ENCODE data around the gene TIA1. TPM values are rescaled to one million over a fixed set of nuclear protein-coding genes. Genes with fewer than 3 reads are reported as not detected.
"Not testable (repeated sequence)": the region's sequence is repeated elsewhere in the genome, so short reads cannot be mapped to it uniquely, and the experiment has no call there.

Gene TIA1, protein sequence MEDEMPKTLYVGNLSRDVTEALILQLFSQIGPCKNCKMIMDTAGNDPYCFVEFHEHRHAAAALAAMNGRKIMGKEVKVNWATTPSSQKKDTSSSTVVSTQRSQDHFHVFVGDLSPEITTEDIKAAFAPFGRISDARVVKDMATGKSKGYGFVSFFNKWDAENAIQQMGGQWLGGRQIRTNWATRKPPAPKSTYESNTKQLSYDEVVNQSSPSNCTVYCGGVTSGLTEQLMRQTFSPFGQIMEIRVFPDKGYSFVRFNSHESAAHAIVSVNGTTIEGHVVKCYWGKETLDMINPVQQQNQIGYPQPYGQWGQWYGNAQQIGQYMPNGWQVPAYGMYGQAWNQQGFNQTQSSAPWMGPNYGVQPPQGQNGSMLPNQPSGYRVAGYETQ
- 100 to 1,000 TPM in 1 of 6 donors, 10 to 100 TPM in 5; 43.6 to 106 (median 74.1) TPM for polyA plus RNA-seq (ENCODE audit: low read depth in 6 of 6)

- H3K27ac Mint-ChIP-seq, result peak within 1 kb of the TSS; percentile 94 to 100 (median 98)
- H3K4me1 Mint-ChIP-seq, result peaks cover 19 to 43% (median 42%) of the 10 kb centered on the region in 3 donors
- ATAC-seq (ENCODE audit: low read depth in 2 of 2) (peak; percentile 94 to 95), DNase-seq (peak; percentile 96)
- H3K4me3 Mint-ChIP-seq, result peak within 1 kb of the TSS; percentile 86 to 100 (median 98)
- peaks cover 0 to 4% (median 0%) of the 10 kb centered on the region in 7 donors for H3K9me3 Mint-ChIP-seq
- no peaks in the 10 kb centered on the region for H3K27me3 Mint-ChIP-seq
- peaks cover 0 to 6% of the 10 kb centered on the region in 2 donors for H3K36me3 Mint-ChIP-seq
Observed at GRCh38 chr2:70248181-70248847, at the start of gene TIA1. Gene TIA1 (minus strand): TSS chr2:70248628. CDS start chr2:70248430, 198 bp downstream.

GRCh38 chr2:70297828-70298227, 49.4 kb upstream of the TIA1 start:
- DNase-seq; H3K27me3 Mint-ChIP-seq; ATAC-seq (ENCODE audit: low read depth in 2 of 2); H3K9me3 Mint-ChIP-seq: not testable (repeated sequence)
- Mint-ChIP-seq H3K27ac (peak overlapping the region in 1 of 6 donors; percentile 20), H3K4me1 (peaks cover 12 to 33% (median 13%) of the 10 kb centered on the region in 3 donors), H3K4me3 (peak overlapping the region in 2 of 8 donors; percentile 67 to 94), H3K36me3 (peaks cover 8 to 11% of the 10 kb centered on the region in 2 donors)

GRCh38 chr2:70283500-70284191, 35.2 kb upstream of the TIA1 start:
- Mint-ChIP-seq H3K4me1 (peaks cover 7 to 11% (median 7%) of the 10 kb centered on the region in 3 donors), H3K36me3 (peaks cover 12 to 33% of the 10 kb centered on the region in 2 donors), H3K9me3 (no peaks in the 10 kb centered on the region), H3K27me3 (no peaks in the 10 kb centered on the region), H3K4me3 (no peak overlapping the region), H3K27ac (no peak overlapping the region)
- ATAC-seq (ENCODE audit: low read depth in 2 of 2) (no peak), DNase-seq (no peak)

- H3K27ac Mint-ChIP-seq, result peak overlapping the region in 2 of 6 donors; percentile 17 to 40
- no peaks in the 10 kb centered on the region for H3K27me3 Mint-ChIP-seq
- peaks cover 7 to 11% (median 7%) of the 10 kb centered on the region in 3 donors for H3K4me1 Mint-ChIP-seq
- peaks cover 12 to 30% of the 10 kb centered on the region in 2 donors for H3K36me3 Mint-ChIP-seq
- ATAC-seq (ENCODE audit: low read depth in 2 of 2) (no peak), DNase-seq (no peak)
- no peaks in the 10 kb centered on the region for H3K9me3 Mint-ChIP-seq
- H3K4me3 Mint-ChIP-seq, result no peak overlapping the region
Observed at GRCh38 chr2:70282439-70282838, 34.0 kb upstream of the TIA1 start.

DNA sequence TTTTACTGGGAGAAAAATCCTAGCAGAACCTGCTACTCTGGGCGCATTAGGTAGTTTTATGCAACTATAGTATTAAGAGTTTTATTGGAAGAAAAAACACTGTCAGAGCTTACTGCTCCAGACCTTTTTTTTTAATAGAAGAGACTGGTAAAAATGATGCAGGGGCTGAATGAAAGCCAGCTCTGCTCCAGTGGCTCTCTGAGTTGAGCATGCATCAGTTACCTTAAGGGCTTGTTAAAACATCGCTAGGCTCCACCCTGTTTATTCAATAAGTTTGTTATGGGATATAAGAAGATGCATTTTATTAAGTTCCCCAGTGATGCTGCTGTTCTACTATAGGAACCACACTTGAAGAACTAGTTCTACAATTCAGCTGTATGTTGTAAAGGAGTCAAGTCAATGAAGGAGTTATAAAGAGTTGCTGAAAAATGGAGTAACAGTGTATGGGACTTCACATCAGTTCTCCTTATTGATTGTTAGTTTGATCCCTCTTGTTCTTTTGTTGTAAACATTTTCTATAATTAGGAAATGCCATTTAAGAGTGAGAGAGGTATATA, 31.9 kb upstream of the TIA1 start:
- Mint-ChIP-seq H3K27ac (peak overlapping the region in 3 of 6 donors; percentile 3 to 74 (median 28)), H3K9me3 (no peaks in the 10 kb centered on the region), H3K27me3 (no peaks in the 10 kb centered on the region), H3K4me3 (no peak overlapping the region), H3K36me3 (peaks cover 1 to 15% of the 10 kb centered on the region in 2 donors), H3K4me1 (peaks cover 7 to 8% (median 7%) of the 10 kb centered on the region in 3 donors)
- no peak for DNase-seq
- no peak for ATAC-seq (ENCODE audit: low read depth in 2 of 2)

DNA sequence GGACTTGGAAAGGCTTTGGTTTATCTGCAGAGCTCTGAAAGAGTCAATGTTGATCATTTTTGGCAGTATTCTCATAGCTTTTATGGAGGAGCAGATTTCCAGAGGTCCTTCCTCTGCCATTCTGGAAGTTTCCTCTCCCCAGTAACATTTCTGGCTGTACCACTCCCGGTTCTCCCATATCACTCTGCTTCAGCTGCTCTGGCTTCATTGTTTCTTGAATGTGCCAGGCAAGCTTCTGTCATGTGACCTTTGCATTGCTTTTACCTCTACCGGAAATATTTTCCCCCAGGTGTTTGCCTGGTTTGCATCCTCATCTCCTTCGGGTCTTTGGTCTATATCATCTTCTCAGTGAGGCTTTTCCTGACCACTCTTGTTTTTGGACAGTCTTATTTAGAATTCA, 21.9 kb upstream of the TIA1 start:
- Mint-ChIP-seq H3K9me3 (no peaks in the 10 kb centered on the region), H3K4me3 (no peak overlapping the region), H3K4me1 (peaks cover 3 to 9% (median 5%) of the 10 kb centered on the region in 3 donors), H3K36me3 (peaks cover 11 to 23% of the 10 kb centered on the region in 2 donors), H3K27ac (peak overlapping the region in 1 of 6 donors; percentile 35), H3K27me3 (no peaks in the 10 kb centered on the region)
- DNase-seq, result no peak
- ATAC-seq (ENCODE audit: low read depth in 2 of 2), result no peak

- H3K27me3 Mint-ChIP-seq; H3K9me3 Mint-ChIP-seq; H3K4me3 Mint-ChIP-seq; H3K4me1 Mint-ChIP-seq; ATAC-seq (ENCODE audit: low read depth in 2 of 2); DNase-seq: not testable (repeated sequence)
- Mint-ChIP-seq H3K36me3 (peaks cover 14 to 18% of the 10 kb centered on the region in 2 donors), H3K27ac (peak overlapping the region in 1 of 6 donors; percentile 35)
Observed at GRCh38 chr2:70269422-70270302, 21.2 kb upstream of the TIA1 start.

DNA sequence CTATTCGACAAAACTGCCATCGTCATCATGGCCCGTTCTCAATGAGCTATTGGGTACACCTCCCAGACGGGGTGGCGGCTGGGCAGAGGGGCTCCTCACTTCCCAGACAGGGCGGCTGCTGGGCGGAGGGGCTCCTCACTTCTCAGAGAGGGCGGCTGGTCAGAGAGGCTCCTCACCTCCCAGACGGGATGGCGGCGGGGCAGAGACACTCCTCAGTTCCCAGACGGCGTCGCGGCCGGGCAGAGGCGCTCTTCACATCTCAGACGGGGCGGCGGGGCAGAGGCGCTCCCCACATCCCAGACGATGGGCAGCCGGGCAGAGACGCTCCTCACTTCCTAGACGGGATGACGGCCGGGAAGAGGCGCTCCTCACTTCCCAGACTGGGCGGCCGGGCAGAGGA, 18.5 kb upstream of the TIA1 start:
- H3K27me3 Mint-ChIP-seq; H3K9me3 Mint-ChIP-seq; DNase-seq; ATAC-seq (ENCODE audit: low read depth in 2 of 2); H3K4me3 Mint-ChIP-seq; H3K27ac Mint-ChIP-seq; H3K4me1 Mint-ChIP-seq: not testable (repeated sequence)
- H3K36me3 Mint-ChIP-seq, result peaks cover 14 to 15% of the 10 kb centered on the region in 2 donors

DNA sequence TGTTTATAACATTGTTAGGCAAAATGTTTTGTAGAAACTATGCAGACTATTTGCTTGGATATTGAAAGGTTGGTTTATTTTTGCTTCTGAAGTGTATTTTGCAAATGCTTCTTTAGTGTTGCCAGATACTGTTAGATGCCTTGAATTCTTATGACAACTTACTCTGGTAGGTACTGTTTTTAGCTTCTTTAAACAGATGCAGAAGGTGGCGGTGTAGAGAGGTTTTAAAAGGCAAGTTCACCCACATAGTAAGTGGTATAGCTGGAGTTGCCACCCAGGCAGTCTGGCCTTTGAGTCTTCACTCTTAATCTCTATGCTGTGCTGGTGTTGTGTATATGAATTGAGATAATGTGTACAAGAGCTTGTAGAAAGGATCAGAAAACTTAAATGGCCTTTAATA, 13.1 kb upstream of the TIA1 start:
- Mint-ChIP-seq H3K27ac (peak overlapping the region in 1 of 6 donors; percentile 47), H3K4me1 (peaks cover 7 to 23% (median 18%) of the 10 kb centered on the region in 3 donors), H3K4me3 (peak overlapping the region in 1 of 8 donors; percentile 83), H3K9me3 (no peaks in the 10 kb centered on the region), H3K36me3 (peaks cover 13 to 14% of the 10 kb centered on the region in 2 donors), H3K27me3 (no peaks in the 10 kb centered on the region)
- ATAC-seq (ENCODE audit: low read depth in 2 of 2) (no peak), DNase-seq (no peak)

DNA sequence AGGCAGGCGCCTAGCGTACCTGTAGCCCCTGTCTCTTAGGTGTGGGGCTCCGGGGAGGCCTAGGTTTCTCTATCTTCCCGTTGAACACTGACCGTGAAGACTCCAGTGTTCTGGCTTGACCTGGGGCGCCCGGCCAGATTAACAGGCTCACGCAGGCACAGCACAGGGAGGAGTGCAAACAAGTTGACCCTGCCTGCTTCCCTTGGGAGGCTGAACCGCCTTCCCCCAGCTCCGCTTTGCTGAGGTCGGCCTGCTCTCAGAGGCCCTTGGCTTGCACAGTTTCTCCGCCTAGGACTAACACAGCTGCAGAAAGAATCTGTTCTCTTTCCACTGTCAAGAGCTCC, 10.1 kb upstream of the TIA1 start:
- no peak for ATAC-seq (ENCODE audit: low read depth in 2 of 2)
- Mint-ChIP-seq H3K36me3 (no peaks in the 10 kb centered on the region), H3K4me1 (peaks cover 7 to 24% (median 13%) of the 10 kb centered on the region in 3 donors), H3K27me3 (no peaks in the 10 kb centered on the region), H3K9me3 (no peaks in the 10 kb centered on the region), H3K27ac (peak overlapping the region in 3 of 6 donors; percentile 6 to 66 (median 60)), H3K4me3 (peak overlapping the region; percentile 83 to 98 (median 92))
- DNase-seq, result no peak

DNA sequence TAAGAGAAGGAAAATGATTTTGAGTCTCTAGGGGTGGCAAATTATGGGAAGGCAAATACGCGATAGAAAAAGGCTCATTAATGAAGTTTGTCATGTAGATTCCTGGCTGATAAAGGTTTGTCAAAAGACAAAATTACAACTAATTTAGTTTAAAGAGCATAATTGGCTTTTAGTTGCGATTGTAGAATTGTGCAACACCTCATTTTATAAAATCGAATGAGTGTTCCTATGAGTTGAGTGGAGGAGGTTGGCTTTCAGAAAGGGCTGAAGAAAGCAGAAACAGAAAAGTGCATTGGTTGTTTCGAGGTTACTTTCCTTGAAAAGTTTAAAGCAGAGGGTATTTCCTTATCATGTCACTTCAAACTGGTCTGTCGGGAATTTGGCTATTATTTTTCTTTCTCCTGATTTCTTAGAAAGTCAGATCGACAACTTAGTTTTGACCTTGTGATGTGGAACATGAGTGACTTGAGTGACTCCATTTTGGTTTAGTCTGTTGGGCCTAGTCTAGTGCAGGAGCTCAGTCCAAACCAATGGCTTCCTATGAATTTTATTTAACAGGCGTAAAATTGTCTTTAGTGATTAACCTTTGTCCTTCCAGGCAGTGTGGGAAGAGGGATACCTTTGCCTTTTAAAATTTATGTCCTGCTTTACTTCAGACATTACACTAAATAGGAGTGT, 7.3 kb upstream of the TIA1 start:
- Mint-ChIP-seq H3K9me3 (no peaks in the 10 kb centered on the region), H3K36me3 (no peaks in the 10 kb centered on the region), H3K27ac (peak overlapping the region in 1 of 6 donors; percentile 60), H3K4me1 (peaks cover 7 to 21% (median 13%) of the 10 kb centered on the region in 3 donors), H3K4me3 (peak overlapping the region in 3 of 8 donors; percentile 29 to 80 (median 65)), H3K27me3 (no peaks in the 10 kb centered on the region)
- ATAC-seq (ENCODE audit: low read depth in 2 of 2) (no peak), DNase-seq (no peak)

- no peak overlapping the region for H3K27ac Mint-ChIP-seq
- peaks cover 0 to 6% of the 10 kb centered on the region in 2 donors for H3K36me3 Mint-ChIP-seq
- H3K27me3 Mint-ChIP-seq, result no peaks in the 10 kb centered on the region
- ATAC-seq (ENCODE audit: low read depth in 2 of 2), result no peak
- peak overlapping the region in 3 of 8 donors; percentile 28 to 37 (median 28) for H3K4me3 Mint-ChIP-seq
- peaks cover 0 to 4% (median 0%) of the 10 kb centered on the region in 7 donors for H3K9me3 Mint-ChIP-seq
- DNase-seq, result no peak
- peaks cover 12 to 33% (median 22%) of the 10 kb centered on the region in 3 donors for H3K4me1 Mint-ChIP-seq
Observed at GRCh38 chr2:70250434-70250833, 2.0 kb upstream of the TIA1 start.

All from naive B cell (primary cell).